Pons (tissue), 1 donor: ENCODE measurements around the gene FGD6.
"Not testable (repeated sequence)": the region's sequence is repeated elsewhere in the genome, so short reads cannot be mapped to it uniquely, and the experiment has no call there.

Experiments used
- DNase-seq: peaks from one replicate; pipeline ENCODE4 v3.0.0-alpha.2; 2016; ENCODE audit warnings: low spot score

FGD6 gene

GRCh38 chr12:95217377-95218149 is at the start of gene FGD6, which contains the start of gene VEZT:
FGD6 (minus strand) TSS chr12:95217467; CDS start chr12:95217240, 227 bp downstream.
VEZT (plus strand) TSS chr12:95217807; CDS start chr12:95217851, 44 bp downstream.
- DNase-seq = peak; percentile 100

- no peak for DNase-seq
Measured at GRCh38 chr12:95266254-95266653, 49.0 kb upstream of the FGD6 start.

GRCh38 chr12:95265765-95266164 is 48.5 kb upstream of the FGD6 start:
- no peak for DNase-seq

- DNase-seq = no peak
Measured at GRCh38 chr12:95262808-95263207, 45.5 kb upstream of the FGD6 start.

- DNase-seq = no peak
Measured at GRCh38 chr12:95261109-95261508, 43.8 kb upstream of the FGD6 start.

GRCh38 chr12:95259368-95259767 is 42.1 kb upstream of the FGD6 start:
- no peak for DNase-seq

- DNase-seq = no peak
Measured at GRCh38 chr12:95258803-95259202, 41.5 kb upstream of the FGD6 start.

- no peak for DNase-seq
Measured at GRCh38 chr12:95258151-95258550, 40.9 kb upstream of the FGD6 start.

- DNase-seq = no peak
Measured at GRCh38 chr12:95257541-95257940, 40.3 kb upstream of the FGD6 start.

- DNase-seq = no peak
Measured at GRCh38 chr12:95253386-95253785, 36.1 kb upstream of the FGD6 start.

GRCh38 chr12:95248604-95249360 is 31.5 kb upstream of the FGD6 start:
- DNase-seq = no peak

- DNase-seq = no peak
Measured at GRCh38 chr12:95248095-95248494, 30.8 kb upstream of the FGD6 start.

- DNase-seq = no peak
Measured at GRCh38 chr12:95244350-95244749, 27.1 kb upstream of the FGD6 start.

- DNase-seq = no peak
Measured at GRCh38 chr12:95243497-95244183, 26.4 kb upstream of the FGD6 start.

- DNase-seq = no peak
Measured at GRCh38 chr12:95241761-95242506, 24.7 kb upstream of the FGD6 start.

- DNase-seq = not testable (repeated sequence)
Measured at GRCh38 chr12:95241138-95241537, 23.9 kb upstream of the FGD6 start.

- DNase-seq = no peak
Measured at GRCh38 chr12:95240556-95240955, 23.3 kb upstream of the FGD6 start.

GRCh38 chr12:95239835-95240234 is 22.6 kb upstream of the FGD6 start:
- DNase-seq = not testable (repeated sequence)

GRCh38 chr12:95239216-95239615 is 21.9 kb upstream of the FGD6 start:
- DNase-seq = no peak

- no peak for DNase-seq
Measured at GRCh38 chr12:95238150-95238549, 20.9 kb upstream of the FGD6 start.

GRCh38 chr12:95237315-95237714 is 20.0 kb upstream of the FGD6 start:
- no peak for DNase-seq

- not testable (repeated sequence) for DNase-seq
Measured at GRCh38 chr12:95235621-95236020, 18.4 kb upstream of the FGD6 start.
